Measurements from ENCODE around the gene WIZ.

DNA sequence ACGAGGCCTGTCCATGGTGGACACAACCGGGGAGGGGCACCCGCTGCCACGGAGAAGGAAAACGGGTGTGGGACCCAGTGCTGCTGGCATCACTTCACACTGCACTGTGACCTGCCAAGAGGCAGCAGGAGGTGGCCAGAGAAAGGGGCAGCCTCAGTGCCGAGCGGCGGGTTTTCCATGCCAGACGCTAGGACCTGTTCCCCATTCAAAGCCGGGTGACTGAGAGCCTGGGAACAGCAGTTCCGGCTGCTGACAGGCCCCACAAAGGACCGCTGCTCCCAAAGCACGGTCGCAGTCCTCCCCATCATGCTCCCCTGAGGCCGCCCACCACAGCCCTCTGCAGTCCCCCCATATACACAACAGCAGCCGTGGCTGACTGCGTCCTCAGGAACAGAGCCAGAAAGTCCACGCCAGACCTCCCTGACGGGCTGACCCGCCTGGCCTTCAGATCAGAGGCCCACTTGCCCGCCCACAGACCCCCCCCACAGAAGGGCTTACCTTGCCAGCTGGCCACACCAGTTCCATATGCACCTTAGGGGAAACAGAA is 75.6 kb downstream of the WIZ start:
- TF ChIP-seq, protein P1, sequence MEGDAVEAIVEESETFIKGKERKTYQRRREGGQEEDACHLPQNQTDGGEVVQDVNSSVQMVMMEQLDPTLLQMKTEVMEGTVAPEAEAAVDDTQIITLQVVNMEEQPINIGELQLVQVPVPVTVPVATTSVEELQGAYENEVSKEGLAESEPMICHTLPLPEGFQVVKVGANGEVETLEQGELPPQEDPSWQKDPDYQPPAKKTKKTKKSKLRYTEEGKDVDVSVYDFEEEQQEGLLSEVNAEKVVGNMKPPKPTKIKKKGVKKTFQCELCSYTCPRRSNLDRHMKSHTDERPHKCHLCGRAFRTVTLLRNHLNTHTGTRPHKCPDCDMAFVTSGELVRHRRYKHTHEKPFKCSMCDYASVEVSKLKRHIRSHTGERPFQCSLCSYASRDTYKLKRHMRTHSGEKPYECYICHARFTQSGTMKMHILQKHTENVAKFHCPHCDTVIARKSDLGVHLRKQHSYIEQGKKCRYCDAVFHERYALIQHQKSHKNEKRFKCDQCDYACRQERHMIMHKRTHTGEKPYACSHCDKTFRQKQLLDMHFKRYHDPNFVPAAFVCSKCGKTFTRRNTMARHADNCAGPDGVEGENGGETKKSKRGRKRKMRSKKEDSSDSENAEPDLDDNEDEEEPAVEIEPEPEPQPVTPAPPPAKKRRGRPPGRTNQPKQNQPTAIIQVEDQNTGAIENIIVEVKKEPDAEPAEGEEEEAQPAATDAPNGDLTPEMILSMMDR (IDR thresholded peaks at IDR 0.05 in 8 of 11, conservative IDR thresholded peaks at IDR 0.05 in 3 of 11), result no peak
- no peak for TF ChIP-seq POLR2A (IDR thresholded peaks at IDR 0.05)
- peak in 1 of 3 donors; percentile 1 for TF ChIP-seq POLR2AphosphoS5 (IDR thresholded peaks at IDR 0.05)

All from spleen (tissue), 7 donors.